Measurements from ENCODE around the gene PIK3CG.

The PIK3CG gene

DNA sequence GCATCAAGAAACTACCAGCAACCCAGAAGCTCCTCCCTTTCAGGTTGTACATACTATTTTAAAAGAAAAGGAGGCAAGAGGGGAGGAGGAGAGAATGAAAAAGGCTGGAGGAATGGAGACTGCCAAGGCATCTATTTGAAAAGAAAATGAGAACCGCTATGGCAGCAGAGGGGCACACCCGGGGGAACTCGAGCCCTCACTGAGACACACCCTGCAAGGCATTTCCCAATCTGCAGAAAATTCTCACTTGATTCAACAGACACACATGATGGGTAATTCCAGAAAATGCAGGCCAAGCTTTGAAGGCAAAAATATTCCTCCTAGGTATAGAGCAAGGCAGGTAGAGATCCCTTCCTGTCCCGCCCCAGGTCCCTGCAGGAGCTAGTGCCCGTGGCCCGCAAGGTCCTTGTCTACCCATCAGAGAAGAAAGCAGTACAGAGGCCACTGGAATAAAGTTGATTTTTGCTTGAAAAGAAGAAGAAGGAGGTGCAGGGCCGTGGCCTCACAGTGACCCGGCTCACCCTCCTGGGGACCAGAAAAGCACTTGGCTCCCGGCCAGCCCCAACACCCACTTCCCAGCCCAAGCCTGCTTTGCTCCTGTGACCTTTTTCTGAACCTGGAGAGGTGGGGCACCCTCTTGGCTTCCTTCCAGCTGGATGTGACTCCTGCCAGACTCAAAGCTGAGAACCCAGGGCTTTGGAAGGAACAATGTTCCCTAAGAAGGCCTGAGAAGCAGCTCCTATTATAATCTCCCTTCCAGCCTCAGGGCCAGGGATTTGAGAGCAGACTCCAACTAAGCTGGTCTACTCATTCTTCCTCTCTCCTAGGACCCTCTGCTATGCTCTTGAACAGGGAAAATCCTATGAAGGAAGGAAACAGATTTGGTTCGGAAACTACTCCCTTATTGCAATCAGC, 6.2 kb upstream of the PIK3CG start:
- no peak for DNase-seq (ENCODE audit: low read depth in 2 of 2)

DNA sequence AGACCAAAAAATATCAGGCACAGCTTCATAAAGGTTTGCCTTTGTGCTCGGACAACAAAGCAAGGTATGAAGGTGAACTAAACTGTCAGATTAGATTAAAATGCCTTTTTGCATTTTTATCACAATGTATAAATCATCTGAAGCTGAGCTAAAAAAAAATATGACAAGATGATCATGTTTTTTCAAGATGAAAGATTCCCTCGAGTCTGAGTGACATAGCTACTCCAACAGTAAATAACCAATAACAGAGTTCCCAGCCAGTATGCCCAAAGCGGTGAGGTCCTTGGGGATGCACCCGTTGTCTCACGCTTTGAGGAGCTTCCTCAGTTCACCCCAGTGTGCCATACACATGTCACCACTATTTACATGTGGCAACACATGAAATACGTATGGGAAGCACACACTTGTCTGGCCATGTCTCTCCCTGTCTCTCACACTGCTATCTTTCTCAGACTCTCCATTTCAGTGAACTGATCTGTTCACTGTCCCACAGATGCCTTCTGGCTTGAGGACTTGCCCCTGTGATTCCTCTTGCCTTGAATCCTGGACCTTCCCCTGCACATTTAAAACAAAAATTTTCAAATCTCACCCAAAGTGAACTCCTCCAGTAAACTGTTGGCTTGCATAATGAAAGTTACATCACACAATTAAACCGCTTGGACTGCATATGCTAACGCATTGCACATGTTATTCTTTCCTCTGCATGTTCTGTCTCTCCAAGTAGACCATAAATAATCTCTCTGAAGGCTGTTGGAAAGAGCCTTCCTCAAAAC, 2.6 kb upstream of the PIK3CG start:
- no peak for DNase-seq (ENCODE audit: low read depth in 2 of 2)

DNA sequence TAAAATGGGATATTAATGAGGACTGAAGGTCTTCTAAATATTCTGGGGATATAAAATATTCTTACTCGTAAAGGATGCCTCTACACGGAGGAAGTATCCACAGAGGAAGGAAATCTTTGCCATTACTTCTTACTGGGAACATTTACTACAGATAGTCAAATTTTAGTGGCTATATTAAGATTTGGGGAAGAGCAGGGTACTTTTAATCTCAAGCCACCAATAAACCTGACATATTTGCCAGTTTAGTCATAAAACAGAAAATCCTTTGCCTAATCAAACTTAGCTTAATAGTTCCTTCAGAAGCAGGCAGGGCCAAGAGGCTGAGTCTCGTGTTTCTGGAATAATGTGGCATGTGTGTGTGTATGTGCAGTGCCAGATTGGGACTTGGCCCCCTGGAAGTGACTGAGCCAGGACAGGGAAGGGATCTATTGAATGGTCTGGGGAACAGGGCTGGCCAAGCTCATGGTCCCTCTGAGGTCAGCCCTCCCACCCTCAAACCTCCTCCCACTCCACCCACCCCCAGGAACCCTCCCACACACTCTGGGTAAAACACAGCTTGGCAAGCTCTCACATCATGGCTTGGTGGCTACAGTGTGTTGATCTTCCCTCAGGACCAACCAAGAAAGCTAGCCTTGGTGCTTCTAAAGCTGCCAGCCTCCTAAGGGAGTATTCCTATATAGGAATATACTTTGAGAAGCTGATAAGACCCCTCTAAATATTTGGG, 1.6 kb upstream of the PIK3CG start:
- DNase-seq (ENCODE audit: low read depth in 2 of 2) = no peak

DNA sequence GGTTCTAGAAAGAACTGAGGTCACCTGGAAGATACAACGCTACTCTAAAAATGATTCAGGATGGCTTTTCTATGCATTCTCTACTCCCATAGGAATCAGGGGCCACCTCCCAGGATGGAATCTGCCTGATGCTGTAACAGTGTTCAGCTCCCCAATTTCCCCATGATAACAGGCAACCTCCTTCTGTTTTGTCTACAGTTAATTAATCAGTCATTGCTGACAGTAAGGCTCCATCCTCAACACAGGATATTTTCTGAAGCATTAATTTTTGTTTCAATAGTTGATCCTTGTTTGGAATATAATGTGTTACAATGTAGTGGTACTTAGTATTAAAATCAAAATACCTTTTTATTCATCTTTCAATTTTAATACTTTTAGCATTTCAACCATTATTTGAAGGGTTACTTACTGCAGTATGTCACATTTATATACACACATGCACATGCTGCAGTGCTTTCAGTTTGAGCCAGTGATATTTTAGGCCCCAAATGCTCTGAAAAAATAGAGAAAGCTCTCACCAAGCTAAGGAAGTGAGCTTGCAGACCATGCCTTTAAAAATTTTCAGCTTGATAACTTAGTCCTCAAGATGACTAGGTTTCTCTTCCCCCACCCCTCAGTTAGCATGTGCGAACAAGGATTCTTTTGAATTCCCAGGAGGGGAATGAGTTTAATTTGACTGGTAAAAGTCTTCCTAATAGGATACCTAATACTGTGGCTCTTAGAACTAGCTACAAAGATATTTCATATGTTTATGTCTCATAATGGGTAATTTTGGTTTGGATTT, 592 bp upstream of the PIK3CG start:
- DNase-seq (ENCODE audit: low read depth in 2 of 2) = no peak

DNA sequence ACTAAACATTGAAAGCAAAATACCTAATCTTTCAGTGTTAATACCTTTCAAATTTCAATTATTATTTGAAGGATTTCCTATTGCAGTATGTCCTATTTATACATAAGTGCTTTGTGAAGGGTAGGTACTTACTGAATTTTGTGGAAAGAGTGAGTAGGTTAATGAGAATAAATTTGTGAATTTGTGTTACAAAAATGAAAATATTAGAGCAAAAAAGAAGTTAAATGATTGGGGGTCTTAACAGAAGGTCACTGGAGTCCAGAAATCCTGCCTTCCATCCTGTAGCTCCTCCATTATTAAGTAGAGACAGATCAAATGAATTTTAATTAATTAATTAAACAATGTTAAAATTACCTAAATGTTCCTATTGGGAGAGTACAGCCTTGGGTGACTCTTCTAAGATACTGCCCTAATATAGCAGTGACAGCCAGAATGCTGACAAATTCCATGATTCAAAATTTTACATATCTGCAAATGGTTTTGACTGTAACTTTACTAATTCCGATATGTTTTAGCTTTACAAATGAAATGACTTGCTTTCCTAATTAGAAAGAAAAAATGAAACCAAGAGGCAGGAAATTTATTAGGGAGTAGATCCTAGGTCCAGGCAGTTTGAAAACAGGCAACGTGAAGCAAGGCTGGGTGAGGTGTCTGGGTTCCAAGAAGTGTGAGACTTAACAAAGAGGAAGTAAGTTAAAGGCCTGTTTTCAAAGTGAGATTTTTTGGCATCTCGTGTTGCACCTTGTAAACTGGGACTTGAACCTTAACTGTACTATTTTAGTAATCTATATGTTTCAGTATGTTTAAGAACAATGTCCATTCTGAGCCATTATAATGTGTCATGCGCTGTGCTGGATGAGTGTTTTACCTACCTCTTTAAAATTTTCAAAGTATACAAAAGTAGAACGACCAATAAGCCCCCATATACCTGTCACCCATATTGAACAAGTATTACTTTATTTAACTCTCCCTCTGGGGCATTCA, 1.5 kb downstream of the PIK3CG start:
- DNase-seq (ENCODE audit: low read depth in 2 of 2) = no peak

DNA sequence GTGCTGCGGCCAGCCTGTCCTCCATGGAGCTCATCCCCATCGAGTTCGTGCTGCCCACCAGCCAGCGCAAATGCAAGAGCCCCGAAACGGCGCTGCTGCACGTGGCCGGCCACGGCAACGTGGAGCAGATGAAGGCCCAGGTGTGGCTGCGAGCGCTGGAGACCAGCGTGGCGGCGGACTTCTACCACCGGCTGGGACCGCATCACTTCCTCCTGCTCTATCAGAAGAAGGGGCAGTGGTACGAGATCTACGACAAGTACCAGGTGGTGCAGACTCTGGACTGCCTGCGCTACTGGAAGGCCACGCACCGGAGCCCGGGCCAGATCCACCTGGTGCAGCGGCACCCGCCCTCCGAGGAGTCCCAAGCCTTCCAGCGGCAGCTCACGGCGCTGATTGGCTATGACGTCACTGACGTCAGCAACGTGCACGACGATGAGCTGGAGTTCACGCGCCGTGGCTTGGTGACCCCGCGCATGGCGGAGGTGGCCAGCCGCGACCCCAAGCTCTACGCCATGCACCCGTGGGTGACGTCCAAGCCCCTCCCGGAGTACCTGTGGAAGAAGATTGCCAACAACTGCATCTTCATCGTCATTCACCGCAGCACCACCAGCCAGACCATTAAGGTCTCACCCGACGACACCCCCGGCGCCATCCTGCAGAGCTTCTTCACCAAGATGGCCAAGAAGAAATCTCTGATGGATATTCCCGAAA, 2.7 kb downstream of the PIK3CG start:
- no peak for DNase-seq (ENCODE audit: low read depth in 2 of 2)

DNA sequence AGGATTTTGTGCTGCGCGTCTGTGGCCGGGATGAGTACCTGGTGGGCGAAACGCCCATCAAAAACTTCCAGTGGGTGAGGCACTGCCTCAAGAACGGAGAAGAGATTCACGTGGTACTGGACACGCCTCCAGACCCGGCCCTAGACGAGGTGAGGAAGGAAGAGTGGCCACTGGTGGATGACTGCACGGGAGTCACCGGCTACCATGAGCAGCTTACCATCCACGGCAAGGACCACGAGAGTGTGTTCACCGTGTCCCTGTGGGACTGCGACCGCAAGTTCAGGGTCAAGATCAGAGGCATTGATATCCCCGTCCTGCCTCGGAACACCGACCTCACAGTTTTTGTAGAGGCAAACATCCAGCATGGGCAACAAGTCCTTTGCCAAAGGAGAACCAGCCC, 3.3 kb downstream of the PIK3CG start:
- no peak for DNase-seq (ENCODE audit: low read depth in 2 of 2)

DNA sequence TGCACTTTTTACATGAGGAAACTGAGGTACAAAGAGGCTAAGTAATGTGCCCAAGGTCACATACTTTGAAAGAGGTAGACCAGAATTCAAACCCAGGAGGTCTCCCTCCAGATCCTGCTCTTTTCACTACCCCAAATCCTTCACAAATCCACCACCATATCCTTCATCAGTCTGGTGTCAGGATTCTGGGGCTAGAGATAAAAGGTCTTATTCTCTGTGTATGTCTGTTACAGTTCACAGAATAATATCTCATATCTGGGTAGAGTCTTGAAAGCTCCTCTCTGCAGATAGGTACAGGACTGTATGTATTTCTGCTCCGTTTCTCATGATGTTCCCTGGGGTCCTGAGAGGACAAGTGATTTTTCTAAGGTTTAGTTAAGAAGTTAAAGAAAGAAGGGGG, 4.9 kb downstream of the PIK3CG start:
- no peak for DNase-seq (ENCODE audit: low read depth in 2 of 2)

DNA sequence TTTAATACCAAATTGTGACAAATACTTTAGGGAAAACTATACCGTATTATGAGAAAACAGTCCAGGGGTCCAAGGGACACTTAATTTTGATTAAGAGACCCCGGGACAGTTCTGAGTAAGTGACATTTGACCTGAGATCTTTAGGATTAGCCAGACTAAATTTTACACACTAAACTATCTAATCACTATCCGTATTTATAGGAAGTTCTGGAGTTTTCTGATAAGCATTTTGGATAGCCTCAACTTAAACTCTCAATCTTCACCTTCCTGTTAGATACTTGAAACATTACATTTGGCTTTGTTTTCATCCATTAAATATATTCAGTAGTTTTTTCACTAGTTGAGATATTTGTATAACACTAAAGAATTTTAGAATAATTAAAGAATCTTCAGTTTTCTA, 5.4 kb downstream of the PIK3CG start:
- DNase-seq (ENCODE audit: low read depth in 2 of 2) = no peak

DNA sequence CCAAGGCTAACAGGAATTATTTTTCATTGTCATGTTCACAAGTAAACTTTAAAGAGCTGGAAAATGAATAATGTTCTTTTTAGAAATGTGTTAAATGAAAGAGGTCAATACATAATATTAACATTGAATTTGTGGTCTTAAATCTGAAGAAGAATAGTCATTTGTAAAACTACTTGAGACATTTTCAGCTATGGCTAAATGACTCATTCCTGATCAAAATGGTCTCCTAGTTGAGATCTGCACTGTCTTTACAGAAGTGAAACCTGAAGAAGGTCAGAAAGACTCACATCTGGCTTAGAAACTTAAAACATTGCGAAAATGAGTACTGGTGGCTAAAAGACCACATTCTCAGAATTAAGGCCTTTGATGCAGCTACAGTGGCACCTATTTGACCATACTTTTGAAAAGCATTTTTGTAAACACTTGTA, 5.9 kb downstream of the PIK3CG start:
- no peak for DNase-seq (ENCODE audit: low read depth in 2 of 2)

DNA sequence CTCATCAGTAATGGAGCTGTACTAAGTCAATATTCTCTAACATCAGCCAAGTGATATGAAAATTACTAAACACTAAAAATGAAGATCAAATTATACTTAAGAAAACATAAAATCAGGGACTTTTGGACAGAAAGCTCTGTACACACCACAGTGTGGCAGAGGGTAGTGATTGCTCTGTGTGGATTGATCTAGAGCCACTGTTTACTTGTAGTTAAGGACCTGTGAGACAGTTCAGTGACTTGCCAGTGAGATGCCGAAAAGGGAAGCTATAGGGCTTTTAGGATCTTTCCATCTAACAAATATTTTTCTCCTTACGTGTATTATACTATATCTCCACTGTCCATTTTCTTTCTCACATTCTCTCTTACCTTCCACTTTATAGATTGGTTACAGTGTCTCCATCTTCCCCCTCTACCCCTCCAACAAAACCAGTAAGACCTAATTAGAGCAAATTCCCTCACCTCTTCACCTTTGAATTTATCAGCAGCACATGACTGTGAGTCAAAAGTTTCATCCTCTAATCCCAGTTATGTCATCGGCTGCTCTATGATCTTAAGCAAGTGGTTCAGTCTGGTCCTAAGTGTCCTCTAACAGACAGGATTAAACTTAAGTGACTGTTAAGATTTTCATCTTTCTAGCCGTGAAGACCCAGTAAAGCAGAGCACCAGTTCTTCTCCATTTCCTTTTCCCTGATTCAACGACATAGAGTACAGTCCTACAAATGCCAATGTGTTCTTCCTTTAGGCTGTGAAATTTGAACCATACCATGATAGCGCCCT, 6.9 kb downstream of the PIK3CG start:
- DNase-seq (ENCODE audit: low read depth in 2 of 2) = no peak

DNA sequence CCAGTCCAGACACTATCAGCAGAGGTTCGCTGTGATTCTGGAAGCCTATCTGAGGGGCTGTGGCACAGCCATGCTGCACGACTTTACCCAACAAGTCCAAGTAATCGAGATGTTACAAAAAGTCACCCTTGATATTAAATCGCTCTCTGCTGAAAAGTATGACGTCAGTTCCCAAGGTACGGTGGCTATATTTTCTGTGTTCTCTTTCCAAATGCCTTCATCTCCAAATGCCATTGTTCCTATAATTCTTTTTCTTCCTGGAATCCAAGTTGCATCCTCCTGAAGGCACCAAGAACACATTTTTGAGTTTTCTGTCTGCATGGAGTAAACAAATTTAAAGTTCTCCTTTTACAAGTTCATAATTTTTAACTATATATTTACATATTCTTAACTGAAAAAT, 7.7 kb downstream of the PIK3CG start:
- no peak for DNase-seq (ENCODE audit: low read depth in 2 of 2)

DNA sequence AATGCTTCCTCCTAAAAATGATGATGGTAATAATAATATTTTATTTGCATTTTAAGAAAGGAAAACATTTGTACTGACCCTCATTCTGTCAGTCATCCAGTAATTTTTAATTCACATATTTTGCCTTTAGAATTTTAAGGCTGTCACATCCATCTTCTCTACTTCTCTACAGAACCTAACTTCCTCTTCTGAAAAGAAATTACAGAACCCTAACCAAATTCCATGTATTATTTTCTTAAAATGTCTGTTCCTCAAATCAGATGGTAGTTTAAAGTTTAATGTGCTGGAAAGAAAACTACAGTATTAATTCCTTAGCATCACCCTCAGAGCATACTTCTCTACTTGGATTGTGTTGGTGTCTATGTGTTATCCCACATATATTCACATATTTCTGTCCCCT, 9.0 kb downstream of the PIK3CG start:
- DNase-seq (ENCODE audit: low read depth in 2 of 2) = no peak

DNA sequence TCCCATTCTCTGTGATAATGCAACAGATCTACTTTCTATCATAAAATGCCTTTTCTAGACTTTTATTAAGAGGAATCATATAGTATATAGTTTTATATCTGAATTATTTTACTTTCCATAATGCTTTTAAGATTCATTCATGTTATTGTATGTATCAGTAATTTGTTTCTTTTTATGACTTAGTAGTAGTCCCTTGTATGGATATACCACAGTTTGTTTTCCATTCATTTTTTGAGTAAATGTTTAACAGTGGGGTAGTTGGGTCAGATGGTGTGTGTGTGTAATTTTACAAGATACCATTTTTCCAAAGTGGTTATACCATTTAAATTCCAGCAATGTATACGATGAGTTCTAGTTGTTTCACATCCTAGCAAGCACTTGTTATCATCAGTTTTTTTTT, 10.4 kb downstream of the PIK3CG start:
- no peak for DNase-seq (ENCODE audit: low read depth in 2 of 2)

DNA sequence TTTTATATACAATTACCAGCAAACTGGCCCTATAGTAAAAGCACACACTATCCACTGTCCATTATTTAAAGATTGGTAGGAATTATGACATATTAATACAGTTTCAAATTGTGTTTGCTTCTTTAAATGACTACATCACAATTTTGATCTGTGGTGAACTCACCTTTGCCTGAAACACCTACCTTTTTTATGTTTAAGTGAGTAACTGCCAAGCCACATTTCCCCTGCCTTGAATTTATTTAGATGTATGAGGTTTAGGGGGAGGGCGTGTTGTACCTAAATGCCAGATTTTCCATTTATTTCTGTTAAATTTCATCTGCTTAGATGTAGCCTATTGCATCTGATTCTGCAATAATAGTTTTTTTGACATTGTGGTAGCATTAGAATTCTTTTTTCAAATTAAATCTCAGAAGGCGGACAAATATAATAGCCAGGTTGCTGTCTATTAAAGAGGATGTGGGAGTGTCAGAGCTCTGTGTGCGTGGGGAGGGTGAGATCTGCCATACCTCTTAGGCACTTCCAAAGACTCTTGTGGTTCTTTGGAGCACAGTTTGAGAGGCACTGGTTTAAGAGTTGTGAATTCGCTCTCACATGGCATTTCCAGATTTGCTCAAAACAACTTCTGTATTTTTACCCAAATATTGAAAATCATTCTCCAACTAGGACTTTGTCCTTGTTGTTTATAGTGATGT, 13.8 kb downstream of the PIK3CG start:
- DNase-seq (ENCODE audit: low read depth in 2 of 2) = no peak

DNA sequence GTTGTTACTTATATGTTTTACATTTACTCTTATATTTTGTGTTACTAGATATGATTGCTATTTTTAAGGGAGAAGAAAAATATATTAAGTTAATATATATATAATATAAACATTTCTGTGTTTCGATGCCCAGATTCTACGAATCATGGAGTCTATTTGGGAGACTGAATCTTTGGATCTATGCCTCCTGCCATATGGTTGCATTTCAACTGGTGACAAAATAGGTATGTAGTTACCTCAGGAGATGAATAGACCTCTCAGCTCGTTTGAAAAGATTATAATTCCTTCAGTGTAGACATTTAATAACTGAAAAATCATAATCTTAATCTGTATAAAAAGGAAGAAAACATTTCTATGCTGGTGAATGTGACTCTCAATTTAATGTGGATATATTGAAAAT, 16.9 kb downstream of the PIK3CG start:
- no peak for DNase-seq (ENCODE audit: low read depth in 2 of 2)

DNA sequence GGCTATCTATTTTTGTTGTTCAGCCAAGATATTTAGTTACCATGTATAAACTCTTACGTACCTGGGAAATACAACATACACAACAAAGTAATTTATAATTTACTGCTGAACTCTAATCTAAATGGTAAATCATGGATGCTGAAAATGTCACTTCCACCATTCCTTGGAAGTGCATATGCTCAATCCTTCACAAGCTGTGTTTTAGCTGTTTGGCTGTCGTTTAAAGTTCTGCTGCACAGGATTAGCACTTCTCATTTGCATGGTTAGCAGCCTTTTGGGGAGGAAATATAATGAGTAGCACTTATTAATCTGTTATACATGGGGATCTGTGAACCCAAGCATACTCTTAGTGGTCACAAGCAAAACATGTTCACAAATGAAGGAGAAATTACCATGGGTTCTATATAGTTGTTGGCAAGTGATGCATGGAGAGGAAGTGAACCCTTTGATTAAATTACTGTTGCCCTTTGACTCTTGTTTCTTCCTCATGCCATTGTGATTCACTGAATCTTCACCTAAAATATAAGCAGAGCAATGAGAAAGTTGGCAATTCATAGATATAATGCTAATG, 18.5 kb downstream of the PIK3CG start:
- no peak for DNase-seq (ENCODE audit: low read depth in 2 of 2)

DNA sequence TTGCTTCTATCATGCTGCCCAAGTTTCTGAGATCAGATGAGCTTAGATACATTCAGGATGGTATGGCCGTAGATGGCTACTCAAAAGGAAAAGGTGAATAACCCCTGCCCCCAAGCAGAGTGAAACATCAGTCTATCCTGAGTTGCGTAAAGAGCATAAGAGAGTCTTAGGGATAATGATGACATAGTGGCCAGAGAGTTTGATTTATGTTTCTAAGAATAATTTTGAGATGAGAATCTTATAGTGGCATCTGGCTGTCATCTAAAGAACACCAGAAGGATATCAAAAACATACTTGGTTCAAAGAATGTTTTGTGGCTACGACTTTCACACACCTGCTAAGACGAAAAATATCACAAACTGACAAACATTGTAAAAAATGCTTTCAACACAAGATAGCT, 20.6 kb downstream of the PIK3CG start:
- no peak for DNase-seq (ENCODE audit: low read depth in 2 of 2)

Data from stimulated activated CD4-positive, alpha-beta T cell treated with anti-CD3 and anti-CD28 coated beads, Interleukin-1b, Interleukin-23, amount 100 ng/mL, for 4 hours (primary cell).